HTR-8/SVneo (cell line): ENCODE results near the gene C12orf75.
"Not testable (repeated sequence)": the region's sequence is repeated elsewhere in the genome, so short reads cannot be mapped to it uniquely, and the experiment has no call there.

Experiments
- DNase-seq: peaks from one replicate; pipeline ENCODE4 v3.0.0; 2011; ENCODE audit warnings: low spot score, mixed read lengths; ENCODE audit not compliant: insufficient read length
- FAIRE-seq: peaks from 2 replicates; lab custom pipeline; 2011; peaks lifted over from hg19 to GRCh38; lab: Jason Lieb, UNC

C12orf75 gene

DNA sequence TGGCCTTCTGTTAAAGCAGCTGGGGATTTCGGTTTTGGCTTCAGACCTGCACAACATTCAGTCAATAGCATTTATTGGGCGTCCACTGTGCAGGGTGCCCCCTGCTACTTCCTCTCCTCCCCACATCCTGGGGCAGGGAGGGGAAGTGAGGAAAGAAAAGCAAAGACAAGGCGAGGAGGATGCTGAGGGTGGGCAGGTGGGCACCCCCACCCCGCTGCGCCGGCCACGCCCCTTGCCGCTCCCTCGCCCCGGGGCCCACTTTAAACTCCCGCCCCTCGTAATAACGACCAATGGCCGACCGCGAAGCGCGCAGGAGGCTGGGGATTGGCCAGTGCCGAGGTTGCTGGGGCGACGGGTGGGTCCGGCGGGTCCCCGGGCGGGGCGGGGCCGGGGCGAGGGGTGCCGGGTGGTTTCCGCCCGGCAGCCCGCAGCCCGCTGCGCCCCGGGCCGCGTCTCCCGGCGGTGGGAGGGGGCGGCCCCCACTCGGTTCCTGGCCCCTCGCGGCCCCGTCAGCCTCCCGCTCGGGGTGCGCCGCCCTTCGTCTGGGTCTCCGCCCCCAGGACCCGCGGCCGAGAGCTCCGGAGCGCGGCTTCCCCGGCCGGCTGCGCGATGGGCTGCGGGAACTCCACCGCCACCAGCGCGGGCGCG, at the start of gene C12orf75:
C12orf75 (plus strand) TSS at position 409 of the 648 bp plus-strand sequence; CDS start at position 610, 201 bp downstream.
- DNase-seq (peak; percentile 92), FAIRE-seq (peak; percentile 51)

DNA sequence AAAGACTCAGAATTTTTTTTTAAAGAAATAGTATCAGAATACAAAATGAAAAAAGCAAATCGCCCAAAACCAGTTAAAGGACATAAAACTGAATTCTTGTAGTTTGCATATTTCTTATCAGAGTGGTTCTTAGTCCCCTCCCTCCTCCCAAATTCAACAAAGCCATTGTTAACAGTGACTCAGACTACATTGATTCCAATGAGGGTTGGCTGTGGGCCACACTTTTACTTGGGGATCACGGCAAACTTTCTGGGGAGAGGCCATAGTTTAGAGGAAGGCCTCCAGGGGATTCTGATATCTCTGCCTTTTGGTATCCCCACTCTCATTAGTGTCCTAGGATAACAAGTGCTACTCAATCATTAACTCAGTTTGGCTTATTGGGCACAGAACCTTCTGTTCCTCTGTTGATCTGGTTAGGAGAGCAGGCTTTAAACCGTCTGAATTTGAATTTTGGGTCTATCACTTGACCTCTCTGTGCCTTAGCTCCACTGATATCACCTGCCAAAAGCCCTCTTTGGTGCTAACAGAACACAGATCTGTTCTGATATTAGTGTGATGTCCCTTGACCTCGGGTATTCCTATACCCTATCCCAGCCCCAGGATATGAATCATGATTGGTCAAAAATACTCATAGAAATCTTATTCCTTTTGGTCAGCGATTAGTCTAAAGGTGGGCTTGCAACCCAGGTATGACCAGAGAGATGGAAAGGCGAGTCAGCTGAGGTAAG, 49.4 kb upstream of the C12orf75 start:
- DNase-seq: no peak
- FAIRE-seq: no peak

DNA sequence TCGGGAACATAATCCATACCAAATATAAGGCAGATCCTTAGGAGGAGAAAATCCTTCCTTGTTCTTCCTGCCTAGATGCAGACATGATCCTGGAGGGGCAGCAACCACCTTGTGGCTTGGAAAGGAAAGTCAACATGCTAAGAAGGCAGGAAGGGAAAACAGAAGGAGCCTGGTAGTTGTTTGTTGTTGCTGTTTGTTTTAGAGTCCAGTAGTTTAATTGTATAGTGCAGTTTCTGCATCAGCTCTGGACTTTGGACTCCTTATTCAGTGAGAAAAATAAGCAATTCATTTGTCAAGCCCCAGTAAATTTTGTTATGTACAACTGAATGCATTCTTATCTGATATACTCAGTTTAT, 48.8 kb upstream of the C12orf75 start:
- no peak for DNase-seq
- no peak for FAIRE-seq

DNA sequence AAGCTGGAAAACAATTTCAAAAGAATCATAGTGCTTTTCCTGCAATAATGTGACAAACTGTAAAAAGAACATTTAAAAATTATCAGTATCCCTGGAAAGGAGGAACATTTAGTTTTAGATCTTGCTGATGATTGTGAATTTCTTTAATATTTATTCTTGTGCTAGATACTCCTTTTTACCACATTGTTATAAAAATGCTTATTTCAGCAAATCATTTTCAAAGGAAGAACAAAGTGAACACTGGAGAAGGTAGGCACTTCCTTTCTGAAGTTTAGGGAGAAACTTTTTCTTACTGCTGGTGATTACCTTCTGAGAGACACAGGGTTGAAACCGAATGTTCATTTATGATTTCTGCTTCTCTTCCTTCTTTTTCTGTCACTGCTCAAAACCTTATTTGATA, 45.1 kb upstream of the C12orf75 start:
- FAIRE-seq: no peak
- DNase-seq: no peak

DNA sequence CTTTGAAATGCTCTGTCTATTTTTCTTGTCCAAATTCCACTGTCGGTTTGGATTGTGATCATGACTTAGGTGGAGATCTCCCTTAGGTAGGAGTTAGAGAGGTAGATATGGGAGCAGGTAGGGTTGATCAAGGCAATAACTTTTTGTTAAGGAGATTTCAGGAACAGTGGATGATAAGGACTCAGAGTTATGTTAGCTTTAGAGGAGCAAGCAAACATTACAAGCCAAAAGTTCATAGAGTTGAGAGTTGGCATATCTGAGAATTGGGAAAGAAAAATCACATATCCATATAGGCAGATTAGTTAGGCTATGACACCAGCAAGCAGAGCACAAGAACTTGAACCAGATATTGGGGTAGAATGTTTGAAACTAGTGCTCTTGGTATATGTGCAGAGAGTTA, 43.1 kb upstream of the C12orf75 start:
- FAIRE-seq (no peak), DNase-seq (no peak)

DNA sequence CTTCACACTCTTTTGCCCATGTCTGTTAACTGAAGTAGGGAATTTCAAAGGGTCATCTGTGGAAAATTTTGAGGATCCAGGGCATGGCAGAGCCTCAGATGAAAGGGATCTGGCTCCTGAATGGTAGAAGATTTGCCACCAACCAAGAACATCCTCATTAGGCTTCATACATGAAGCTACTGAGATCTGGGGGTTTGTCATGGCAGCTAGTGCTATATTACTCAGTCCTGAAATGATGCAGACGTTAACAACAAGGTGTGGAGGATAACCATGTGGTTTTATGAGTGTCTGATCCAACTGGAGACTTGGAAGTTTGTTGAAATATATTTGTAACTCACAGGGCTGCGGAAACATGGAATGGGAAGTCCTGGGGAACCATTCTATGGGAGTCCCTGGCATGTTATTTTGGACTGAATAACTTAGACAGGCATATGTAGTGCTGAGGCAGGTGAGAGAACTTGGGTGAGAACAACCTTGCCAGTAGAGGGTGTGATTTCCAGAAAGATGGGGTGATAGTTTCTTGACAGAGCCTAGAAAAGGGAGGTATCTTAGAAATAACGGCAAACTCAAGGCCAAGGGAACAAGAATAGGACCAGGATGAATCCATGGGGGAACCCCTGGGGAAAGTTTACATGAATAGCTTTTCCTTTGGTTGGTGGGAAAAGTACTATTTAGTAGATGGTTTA, 42.0 kb upstream of the C12orf75 start:
- DNase-seq (no peak), FAIRE-seq (no peak)

DNA sequence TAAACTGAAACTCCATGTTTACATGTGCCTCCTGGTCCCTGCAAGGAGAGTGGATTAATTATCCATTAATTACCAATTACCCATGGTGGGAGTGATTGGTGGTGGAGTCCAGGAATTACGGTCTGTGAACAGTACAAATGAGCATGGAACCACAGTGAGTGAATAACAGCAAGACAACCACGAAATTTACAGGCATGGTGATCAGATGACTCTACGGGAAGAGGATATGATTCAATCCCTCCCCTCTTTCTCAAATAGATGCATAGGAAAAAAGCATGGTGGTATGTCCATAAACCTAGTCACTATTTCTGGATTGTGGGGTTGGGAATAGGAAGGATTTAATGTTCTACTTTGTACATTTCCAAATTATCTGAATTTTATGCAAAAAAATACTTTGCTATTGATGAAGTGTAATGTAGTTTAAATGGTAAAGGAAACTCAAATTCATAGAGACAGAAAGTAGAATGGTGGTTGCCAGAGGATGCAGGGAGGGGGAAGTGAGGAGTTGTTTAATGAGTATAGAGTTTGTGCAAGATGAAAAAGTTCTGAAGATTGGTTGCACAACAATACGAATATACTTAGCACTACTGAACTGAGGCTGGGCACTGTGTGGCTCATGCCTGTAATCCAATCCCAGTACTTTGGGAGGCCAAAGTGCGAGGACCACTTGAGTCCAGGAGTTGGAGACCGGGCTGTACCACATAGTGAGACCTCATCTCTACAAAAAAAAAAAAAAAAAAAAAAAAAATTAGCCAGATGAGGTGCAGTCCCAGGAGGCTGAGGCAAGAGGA, 41.2 kb upstream of the C12orf75 start:
- no peak for DNase-seq
- peak; percentile 54 for FAIRE-seq

DNA sequence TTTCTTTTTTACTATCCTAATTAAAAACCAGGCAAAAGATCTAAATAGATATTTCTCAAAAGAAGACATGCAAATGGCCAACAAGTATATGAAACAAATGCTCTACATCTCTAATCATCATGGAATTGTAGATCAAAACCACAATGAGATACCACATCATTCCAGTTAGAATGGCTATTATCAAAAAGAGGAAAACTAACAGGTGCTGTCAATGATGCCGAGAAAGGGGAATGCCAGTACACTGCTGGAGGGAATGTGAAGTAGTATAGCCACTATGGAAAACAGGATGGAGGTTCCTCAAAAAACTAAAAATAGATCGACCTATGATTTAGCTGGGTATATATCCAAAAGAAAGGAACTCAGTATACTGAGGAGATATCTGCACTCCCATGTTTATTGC, 39.0 kb upstream of the C12orf75 start:
- no peak for FAIRE-seq
- no peak for DNase-seq

DNA sequence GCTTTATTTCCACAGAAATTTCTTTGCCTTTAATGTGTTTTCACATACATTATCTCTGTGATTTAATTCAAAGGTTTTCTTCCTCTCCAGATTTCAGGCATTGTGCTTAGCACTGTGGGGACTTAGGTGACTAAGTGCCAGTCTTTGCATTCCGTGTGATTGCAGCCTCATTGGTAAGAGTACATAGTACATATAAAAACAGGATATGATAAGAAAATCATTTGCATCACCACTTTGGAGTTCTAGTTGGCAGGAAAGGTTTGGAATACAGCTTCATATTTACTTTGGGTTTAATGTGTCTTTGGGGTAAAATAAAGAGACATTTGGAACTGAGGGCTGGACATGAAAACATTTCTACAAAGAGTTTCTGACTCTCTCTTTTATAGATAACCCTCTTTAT, 37.8 kb upstream of the C12orf75 start:
- no peak for FAIRE-seq
- DNase-seq: no peak

DNA sequence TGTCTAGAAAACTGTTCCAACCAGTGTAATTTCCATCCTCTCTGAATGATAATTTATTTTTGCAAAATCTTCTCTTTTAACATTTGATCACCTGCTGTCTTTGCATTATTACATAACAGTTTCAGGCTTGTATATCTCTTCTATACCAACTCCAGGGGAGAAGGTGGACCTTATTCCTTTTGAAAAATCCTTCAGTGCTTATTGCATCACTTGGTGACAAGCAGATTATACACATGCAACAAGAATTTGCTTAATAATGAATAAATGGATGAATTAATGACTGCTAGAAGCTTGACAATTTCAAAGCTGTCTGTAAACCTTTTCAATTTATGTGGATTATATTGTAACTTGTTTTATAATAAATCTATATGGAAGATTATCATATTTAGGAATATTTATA, 37.3 kb upstream of the C12orf75 start:
- DNase-seq (no peak), FAIRE-seq (no peak)

DNA sequence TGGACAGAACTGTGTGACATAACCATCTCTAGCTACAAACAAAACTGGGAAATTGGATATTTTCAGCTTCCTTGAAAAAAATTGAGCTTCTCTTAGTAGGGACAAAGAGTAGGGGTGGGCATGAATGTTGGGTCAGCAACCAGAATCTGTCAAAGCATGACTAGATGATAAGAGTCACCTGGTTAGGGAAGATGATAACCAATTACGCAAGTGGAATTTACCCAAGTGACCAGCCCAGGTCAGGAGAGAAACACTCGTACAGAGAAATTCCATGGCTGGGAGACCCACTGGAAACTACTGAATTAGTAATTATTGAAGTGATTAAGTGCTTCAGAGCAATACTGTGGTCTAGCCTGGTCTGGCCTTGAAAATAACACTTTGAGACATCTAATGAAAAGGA, 36.3 kb upstream of the C12orf75 start:
- no peak for FAIRE-seq

DNA sequence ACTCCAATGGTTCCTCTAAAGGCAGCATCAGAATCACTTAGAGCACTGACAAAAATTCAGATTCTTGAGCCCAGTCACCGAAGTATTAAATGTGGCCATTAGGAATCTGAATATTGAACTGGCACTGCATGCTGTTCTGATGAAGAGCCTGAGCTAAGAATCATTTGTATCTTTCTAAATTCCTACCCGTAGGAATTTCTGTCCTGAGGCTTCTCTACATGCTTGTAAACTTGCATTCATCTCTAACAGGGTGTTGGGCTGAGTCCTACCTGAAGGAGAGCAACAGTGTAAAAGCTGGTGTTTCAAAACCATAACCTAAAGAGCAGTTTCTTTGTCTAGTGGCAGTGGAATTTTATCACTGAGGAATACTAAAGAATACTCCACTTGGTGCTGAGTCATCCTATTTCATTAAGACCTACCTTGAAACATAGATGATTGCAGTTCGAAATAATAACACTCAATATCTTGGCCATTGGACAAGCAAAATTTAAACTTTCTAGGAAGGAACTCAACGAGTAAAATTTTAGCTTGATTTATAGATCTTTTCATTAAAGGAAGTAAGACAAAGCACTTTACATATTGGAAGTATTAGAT, 35.5 kb upstream of the C12orf75 start:
- FAIRE-seq: no peak
- no peak for DNase-seq

More for the DNA sequence above, 36.3 kb upstream of the C12orf75 start:
- DNase-seq: no peak

DNA sequence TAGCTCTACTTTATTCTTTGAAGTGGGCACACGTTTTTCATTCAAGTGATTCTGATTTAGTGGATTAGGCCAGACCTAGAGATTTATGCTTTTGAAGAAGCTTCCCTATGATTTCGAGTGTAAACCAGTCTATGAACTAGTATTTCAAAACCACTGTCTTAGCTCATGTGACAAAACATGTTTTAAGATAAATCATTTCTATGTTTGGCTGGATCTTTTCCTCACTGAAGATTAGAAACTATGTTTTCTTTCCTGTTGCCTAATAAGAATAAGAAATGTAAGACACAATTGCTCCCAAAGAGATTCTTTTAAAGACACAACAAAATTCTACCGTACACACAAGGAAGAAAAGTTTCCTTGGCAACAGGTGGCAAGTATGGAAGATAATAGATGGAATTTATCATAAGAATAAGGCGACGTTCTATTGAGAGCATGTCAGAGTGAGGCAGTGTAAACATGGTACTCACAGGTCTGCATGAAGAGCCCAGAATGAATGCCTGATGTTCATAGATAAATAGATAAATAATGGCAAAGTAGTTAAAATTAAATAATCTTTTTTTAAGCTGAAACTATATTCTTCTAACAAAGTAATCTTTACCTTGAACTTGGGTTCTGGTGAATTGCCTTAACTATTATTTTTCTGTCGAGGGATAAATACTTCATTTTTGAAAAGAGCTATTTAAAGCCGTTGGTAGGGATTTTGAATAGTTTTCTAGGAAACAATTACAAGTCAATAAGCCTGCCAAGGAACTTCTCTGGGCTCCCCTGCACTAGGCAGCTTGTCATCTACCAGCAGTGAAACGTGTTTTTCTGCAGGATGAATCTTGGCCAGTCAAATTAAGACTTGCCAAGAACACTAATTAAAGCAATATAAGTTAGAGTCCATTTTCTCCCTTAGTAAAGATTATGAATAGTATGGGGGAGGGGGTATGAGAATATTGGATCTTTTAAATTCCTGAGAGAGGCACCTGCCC, 34.1 kb upstream of the C12orf75 start:
- no peak for DNase-seq
- no peak for FAIRE-seq

DNA sequence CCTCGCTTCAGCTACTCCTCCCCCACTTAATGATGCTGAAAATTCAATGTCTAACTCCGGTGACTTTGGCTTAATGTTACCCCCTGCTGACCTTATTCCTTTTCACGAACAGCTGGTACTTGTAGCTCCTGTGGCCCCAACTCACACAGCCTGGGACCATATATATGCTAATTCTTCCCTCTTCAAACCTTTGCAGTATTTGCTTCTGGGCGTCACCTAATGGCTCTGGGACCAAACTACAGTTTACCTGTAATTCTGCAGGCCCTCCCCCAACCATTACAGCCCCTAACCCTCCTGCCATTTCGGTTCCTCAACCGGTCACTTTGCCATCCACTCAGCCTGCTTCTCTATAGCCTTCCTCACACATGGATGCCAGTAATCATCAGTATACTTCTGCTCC, 29.6 kb upstream of the C12orf75 start:
- FAIRE-seq: no peak
- no peak for DNase-seq

DNA sequence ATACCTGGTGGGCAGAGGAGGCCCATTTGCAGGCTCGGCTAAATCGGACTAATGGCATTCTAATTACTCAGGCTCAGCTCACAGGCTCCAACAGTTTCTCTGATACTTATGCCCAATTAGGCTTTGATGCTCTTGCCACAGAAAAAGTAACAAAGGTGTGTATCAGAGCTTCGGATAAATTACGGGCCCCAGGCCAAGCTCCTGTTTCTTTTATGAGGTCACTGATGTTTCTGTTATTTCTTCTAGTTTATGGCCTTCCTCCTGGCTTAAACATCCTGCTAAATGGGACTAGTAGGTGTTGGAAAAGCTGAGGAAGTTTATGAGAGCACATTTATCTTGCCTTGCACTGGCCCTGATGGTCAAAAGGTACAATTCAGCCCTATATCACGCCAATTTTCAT, 28.8 kb upstream of the C12orf75 start:
- FAIRE-seq: no peak
- no peak for DNase-seq

DNA sequence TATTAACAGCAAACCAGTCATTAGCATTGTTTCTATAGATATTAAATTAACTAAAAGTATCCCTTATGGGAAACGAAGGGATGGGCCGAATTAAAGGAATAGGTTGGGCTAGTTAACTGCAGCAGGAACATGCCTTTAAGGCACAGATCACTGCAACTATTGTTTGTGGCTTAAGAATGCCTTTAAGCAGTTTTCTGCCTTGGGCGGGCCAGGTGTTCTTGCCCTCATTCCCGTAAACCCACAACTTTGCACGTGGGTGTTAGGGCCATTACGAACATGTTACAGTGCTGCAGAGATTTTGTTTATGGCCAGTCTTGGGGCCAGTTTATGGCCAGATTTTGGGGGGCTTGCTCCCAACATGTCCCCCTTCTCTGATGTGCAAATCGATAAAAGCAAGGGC, 27.5 kb upstream of the C12orf75 start:
- not testable (repeated sequence) for DNase-seq, FAIRE-seq

DNA sequence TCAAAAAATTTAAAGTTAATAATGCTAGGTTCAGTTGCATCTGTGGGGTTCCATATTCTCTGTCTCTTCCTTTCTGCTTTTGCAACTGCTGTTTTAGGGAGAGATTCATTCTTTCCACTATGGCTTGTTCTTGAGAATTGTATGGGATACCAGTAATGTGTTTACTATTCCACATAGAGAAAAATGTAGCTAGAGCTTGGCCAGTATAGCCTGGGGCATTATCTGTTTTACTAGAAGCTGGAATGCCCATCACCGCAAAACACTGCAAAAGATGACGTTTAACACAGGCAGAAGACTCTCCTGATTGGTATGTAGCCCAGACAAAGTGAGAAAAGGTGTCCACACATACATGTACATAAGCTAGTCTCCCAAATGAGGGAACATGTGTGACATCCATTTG, 25.9 kb upstream of the C12orf75 start:
- not testable (repeated sequence) for FAIRE-seq, DNase-seq

DNA sequence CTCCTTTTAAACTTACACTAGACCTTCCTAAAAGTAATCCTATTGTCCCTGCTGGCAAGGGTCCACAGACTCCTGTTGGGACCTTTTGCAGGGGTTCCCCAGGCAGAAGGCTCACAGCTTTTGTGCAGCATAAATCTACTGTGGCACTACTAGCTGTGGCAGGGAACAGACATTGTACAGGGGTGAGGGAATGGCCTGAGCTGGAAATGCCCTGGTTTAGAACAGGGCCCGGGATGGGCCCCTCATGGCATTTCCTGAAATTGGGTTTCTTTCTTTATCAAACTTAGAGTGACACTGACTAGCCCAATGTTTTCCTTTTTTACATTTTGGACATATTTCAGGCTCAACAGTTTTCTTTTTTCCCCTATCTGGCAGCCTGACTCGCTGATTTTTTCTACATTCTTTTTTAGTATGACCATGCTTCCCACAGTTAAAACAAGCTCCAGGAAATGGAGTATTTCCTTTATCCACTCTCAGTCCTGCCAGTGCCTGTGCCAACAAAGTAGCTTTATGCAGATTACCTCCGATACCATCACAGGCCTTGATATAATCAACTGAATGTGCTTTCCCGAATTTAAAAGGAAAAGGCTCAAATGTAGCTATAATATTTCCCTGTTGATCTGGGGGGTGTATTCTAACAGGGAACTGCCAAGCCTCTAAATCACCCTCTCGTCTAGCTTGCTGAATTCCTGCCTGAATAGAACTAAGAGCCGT, 22.7 kb upstream of the C12orf75 start:
- FAIRE-seq: not testable (repeated sequence)

More for the DNA sequence above, 22.7 kb upstream of the C12orf75 start:
- DNase-seq: not testable (repeated sequence)
